ENCODE data around the gene GPR17. TPM values are rescaled to one million over a fixed set of nuclear protein-coding genes. Genes with fewer than 3 reads are reported as not detected.

The GPR17 gene
- total RNA-seq, 1 donor from 2014 or later = 0.18 TPM

- TF ChIP-seq CTCF (IDR thresholded peaks at IDR 0.05; ENCODE audit: insufficient read depth, low read depth, low read length) (no peak), EZH2 (IDR thresholded peaks at IDR 0.05; ENCODE audit: insufficient read depth, low read length) (no peak)
- peak within 1 kb of the TSS; percentile 90 for H2AFZ ChIP-seq (ENCODE audit: low read depth, low read length)
- Mint-ChIP-seq H3K27me3 (ENCODE audit: low read depth, unreplicated experiment) (peaks cover 25% of the 10 kb centered on the region), H3K36me3 (ENCODE audit: low read depth, unreplicated experiment) (peaks cover 2% of the 10 kb centered on the region), H3K4me1 (ENCODE audit: low read depth, unreplicated experiment) (peaks cover 20% of the 10 kb centered on the region), H3K27ac (ENCODE audit: unreplicated experiment) (peak within 1 kb of the TSS; percentile 94), H3K4me3 (ENCODE audit: unreplicated experiment) (peak within 1 kb of the TSS; percentile 91), H3K9me3 (ENCODE audit: unreplicated experiment) (no peaks in the 10 kb centered on the region)
- H4K20me1 ChIP-seq (ENCODE audit: insufficient read depth, low read length) = peaks cover 4% of the 10 kb centered on the region
- no peak for DNase-seq (ENCODE audit: low read depth)
- peak within 1 kb of the TSS; percentile 59 for H3K4me3 ChIP-seq (ENCODE audit: insufficient read depth, low read depth, low read length)
- FAIRE-seq = no peak
- no peaks in the 10 kb centered on the region for H3K36me3 ChIP-seq (ENCODE audit: insufficient read depth, low read length)
- H3K9ac ChIP-seq (ENCODE audit: low read length) = peak within 1 kb of the TSS; percentile 62
- peaks cover 13% of the 10 kb centered on the region for H3K4me1 ChIP-seq (ENCODE audit: insufficient read depth, low read length)
- H3K27me3 ChIP-seq (ENCODE audit: insufficient read depth, low read length) = peaks cover 10% of the 10 kb centered on the region
- H3K4me2 ChIP-seq (ENCODE audit: low read length) = peak within 1 kb of the TSS; percentile 95
- H3K27ac ChIP-seq (ENCODE audit: low read depth, low read length) = no peak within 1 kb of the TSS
- no peaks in the 10 kb centered on the region for H3K9me3 ChIP-seq (ENCODE audit: insufficient read depth, low read depth, low read length)
- peaks cover 2% of the 10 kb centered on the region for H3K79me2 ChIP-seq (ENCODE audit: insufficient read depth, low read length)
Observed at GRCh38 chr2:127675331-127676261, 29.6 kb downstream of the GPR17 start, which contains the start of gene LIMS2. Gene LIMS2, minus strand, starts transcription at chr2:127675530. Its CDS starts 506 bp downstream, at chr2:127675024.

GRCh38 chr2:127676906-127677305, 31.0 kb downstream of the GPR17 start:
- H3K9me3 ChIP-seq (ENCODE audit: insufficient read depth, low read depth, low read length) = no peaks in the 10 kb centered on the region
- no peak for DNase-seq (ENCODE audit: low read depth)
- no peak overlapping the region for H3K4me2 ChIP-seq (ENCODE audit: low read length)
- H2AFZ ChIP-seq (ENCODE audit: low read depth, low read length) = no peak overlapping the region
- no peak overlapping the region for H3K27ac Mint-ChIP-seq (ENCODE audit: unreplicated experiment)
- H3K27me3 Mint-ChIP-seq (ENCODE audit: low read depth, unreplicated experiment) = peaks cover 26% of the 10 kb centered on the region
- H3K27me3 ChIP-seq (ENCODE audit: insufficient read depth, low read length) = peaks cover 10% of the 10 kb centered on the region
- H3K4me3 Mint-ChIP-seq (ENCODE audit: unreplicated experiment) = no peak overlapping the region
- no peak overlapping the region for H3K4me3 ChIP-seq (ENCODE audit: insufficient read depth, low read depth, low read length)
- no peak overlapping the region for H3K27ac ChIP-seq (ENCODE audit: low read depth, low read length)
- H3K36me3 Mint-ChIP-seq (ENCODE audit: low read depth, unreplicated experiment) = peaks cover 2% of the 10 kb centered on the region
- no peak for FAIRE-seq
- H3K36me3 ChIP-seq (ENCODE audit: insufficient read depth, low read length) = no peaks in the 10 kb centered on the region
- H3K9me3 Mint-ChIP-seq (ENCODE audit: unreplicated experiment) = no peaks in the 10 kb centered on the region
- H3K4me1 Mint-ChIP-seq (ENCODE audit: low read depth, unreplicated experiment) = peaks cover 19% of the 10 kb centered on the region
- peaks cover 13% of the 10 kb centered on the region for H3K4me1 ChIP-seq (ENCODE audit: insufficient read depth, low read length)
- no peaks in the 10 kb centered on the region for H4K20me1 ChIP-seq (ENCODE audit: insufficient read depth, low read length)
- no peak overlapping the region for H3K9ac ChIP-seq (ENCODE audit: low read length)
- no peaks in the 10 kb centered on the region for H3K79me2 ChIP-seq (ENCODE audit: insufficient read depth, low read length)
- TF ChIP-seq CTCF (IDR thresholded peaks at IDR 0.05; ENCODE audit: insufficient read depth, low read depth, low read length) (no peak), EZH2 (IDR thresholded peaks at IDR 0.05; ENCODE audit: insufficient read depth, low read length) (no peak)

- H3K36me3 ChIP-seq (ENCODE audit: insufficient read depth, low read length) = no peaks in the 10 kb centered on the region
- Mint-ChIP-seq H3K36me3 (ENCODE audit: low read depth, unreplicated experiment) (no peaks in the 10 kb centered on the region), H3K27me3 (ENCODE audit: low read depth, unreplicated experiment) (peaks cover 26% of the 10 kb centered on the region), H3K27ac (ENCODE audit: unreplicated experiment) (no peak overlapping the region), H3K4me1 (ENCODE audit: low read depth, unreplicated experiment) (peaks cover 20% of the 10 kb centered on the region), H3K9me3 (ENCODE audit: unreplicated experiment) (no peaks in the 10 kb centered on the region), H3K4me3 (ENCODE audit: unreplicated experiment) (no peak overlapping the region)
- H3K9ac ChIP-seq (ENCODE audit: low read length) = no peak overlapping the region
- H2AFZ ChIP-seq (ENCODE audit: low read depth, low read length) = no peak overlapping the region
- no peaks in the 10 kb centered on the region for H3K9me3 ChIP-seq (ENCODE audit: insufficient read depth, low read depth, low read length)
- H3K4me1 ChIP-seq (ENCODE audit: insufficient read depth, low read length) = peaks cover 13% of the 10 kb centered on the region
- FAIRE-seq (no peak), DNase-seq (ENCODE audit: low read depth) (no peak)
- H3K27ac ChIP-seq (ENCODE audit: low read depth, low read length) = no peak overlapping the region
- TF ChIP-seq EZH2 (IDR thresholded peaks at IDR 0.05; ENCODE audit: insufficient read depth, low read length) (no peak), CTCF (IDR thresholded peaks at IDR 0.05; ENCODE audit: insufficient read depth, low read depth, low read length) (no peak)
- H3K79me2 ChIP-seq (ENCODE audit: insufficient read depth, low read length) = no peaks in the 10 kb centered on the region
- H4K20me1 ChIP-seq (ENCODE audit: insufficient read depth, low read length) = no peaks in the 10 kb centered on the region
- H3K4me3 ChIP-seq (ENCODE audit: insufficient read depth, low read depth, low read length) = no peak overlapping the region
- H3K4me2 ChIP-seq (ENCODE audit: low read length) = no peak overlapping the region
- H3K27me3 ChIP-seq (ENCODE audit: insufficient read depth, low read length) = peaks cover 10% of the 10 kb centered on the region
Observed at GRCh38 chr2:127678531-127678930, 32.6 kb downstream of the GPR17 start.

All from astrocyte (in vitro differentiated cells and primary cell).